Neural cell (in vitro differentiated cells): ENCODE data around the gene ZNF830. TPM values are rescaled to one million over a fixed set of nuclear protein-coding genes. Genes with fewer than 3 reads are reported as not detected.

Source experiments
- H2AFZ ChIP-seq: fragments of 200-600, 300-800 bp; sonication (generic), shearing (Covaris generic); 2 replicates; pipeline ENCODE4 v1.6.0; 2014; ENCODE audit warnings: low read depth, mild to moderate bottlenecking, antibody characterized with exemption, low read length, moderate library complexity
- H3F3A ChIP-seq: fragments of 200-600 bp; shearing (Covaris generic); 2 replicates; pipeline ENCODE4 v1.6.1; 2016; ENCODE audit warnings: mild to moderate bottlenecking, moderate library complexity, mixed read lengths, antibody characterized with exemption, low read length; ENCODE audit not compliant: insufficient read depth, poor library complexity, severe bottlenecking
- H3K27ac ChIP-seq: fragments of 200-600, 300-800 bp; sonication (generic), shearing (Covaris generic); 2 replicates; pipeline ENCODE4 v1.5.1; 2014; ENCODE audit warnings: mild to moderate bottlenecking, low read length, moderate library complexity
- H3K27me3 ChIP-seq: fragments of 300-800, 200-600 bp; sonication (generic), shearing (Covaris generic); 2 replicates; pipeline ENCODE4 v1.6.0; 2014; ENCODE audit warnings: mild to moderate bottlenecking, low read depth, low read length, moderate library complexity; ENCODE audit not compliant: insufficient read depth
- H3K36me3 ChIP-seq: fragments of 300-800, 200-600 bp; sonication (generic), shearing (Covaris generic); 2 replicates; pipeline ENCODE4 v1.5.1; 2014; ENCODE audit warnings: mild to moderate bottlenecking, antibody characterized with exemption, low read length, moderate library complexity; ENCODE audit not compliant: insufficient read depth
- H3K4me2 ChIP-seq: fragments of 300-800, 200-600 bp; sonication (generic), shearing (Covaris generic); 2 replicates; pipeline ENCODE4 v1.6.0; 2014; ENCODE audit warnings: mild to moderate bottlenecking, low read length
- H3K4me3 ChIP-seq: fragments of 300-800, 200-600 bp; sonication (generic), shearing (Covaris generic); 2 replicates; pipeline ENCODE4 v1.5.1; 2014; ENCODE audit warnings: mild to moderate bottlenecking, low read length, moderate library complexity
- H3K79me2 ChIP-seq: fragments of 200-600 bp; shearing (Covaris generic); replicated peaks from 2 replicates; pipeline ENCODE4 v1.6.0; 2014; ENCODE audit warnings: mild to moderate bottlenecking, low read length, moderate library complexity; ENCODE audit not compliant: insufficient read depth
- H3K9ac ChIP-seq: fragments of 300-800, 200-600 bp; sonication (generic), shearing (Covaris generic); 2 replicates; pipeline ENCODE4 v1.6.1; 2016; ENCODE audit warnings: mild to moderate bottlenecking, low read length, mixed read lengths
- H3K9me2 ChIP-seq: fragments of 200-600 bp; shearing (Covaris generic); 2 replicates; pipeline ENCODE4 v1.6.1; 2016; ENCODE audit warnings: mild to moderate bottlenecking, low read length, mixed read lengths; ENCODE audit not compliant: insufficient read depth
- H3K9me3 ChIP-seq: fragments of 200-600, 300-800 bp; sonication (generic), shearing (Covaris generic); 2 replicates; pipeline ENCODE4 v1.6.1; 2016; ENCODE audit warnings: mild to moderate bottlenecking, mixed run types, low read length, moderate library complexity, mixed read lengths
- H4K20me1 ChIP-seq: fragments of 200-600 bp; shearing (Covaris generic); 2 replicates; pipeline ENCODE4 v1.6.1; 2016; ENCODE audit warnings: mild to moderate bottlenecking, mixed run types; ENCODE audit not compliant: insufficient read depth
- EP300 ChIP-seq: fragments of 450-650 bp; conservative IDR thresholded peaks from 2 replicates; pipeline ENCODE4 v1.6.1; 2014; ENCODE audit warnings: antibody characterized with exemption, mild to moderate bottlenecking, moderate library complexity; ENCODE audit not compliant: poor library complexity, severe bottlenecking
- EZH2 ChIP-seq: fragments of 200-600, 300-800 bp; shearing (Covaris generic), sonication (generic); IDR thresholded peaks from 2 replicates; pipeline ENCODE4 v1.6.1; 2014; ENCODE audit warnings: antibody characterized with exemption, low read length, borderline replicate concordance, mild to moderate bottlenecking; ENCODE audit not compliant: insufficient read depth, poor library complexity, severe bottlenecking
- MXI1 ChIP-seq: fragments of 450-650 bp; conservative IDR thresholded peaks from 2 replicates; pipeline ENCODE4 v1.6.1; 2014; ENCODE audit warnings: antibody characterized with exemption, mild to moderate bottlenecking; ENCODE audit not compliant: poor library complexity, severe bottlenecking
- POLR2AphosphoS5 ChIP-seq: IDR thresholded peaks from 2 replicates; pipeline ENCODE4 v1.6.1; 2012
- RAD21 ChIP-seq: fragments of 450-650 bp; conservative IDR thresholded peaks from 2 replicates; pipeline ENCODE4 v1.6.1; 2014; ENCODE audit warnings: antibody characterized with exemption, mild to moderate bottlenecking, moderate library complexity
- SMC3 ChIP-seq: fragments of 450-650 bp; conservative IDR thresholded peaks from 2 replicates; pipeline ENCODE4 v1.6.1; 2014; ENCODE audit warnings: antibody characterized with exemption, mild to moderate bottlenecking, moderate library complexity; ENCODE audit not compliant: poor library complexity
- TAF1 ChIP-seq: IDR thresholded peaks from 2 replicates; pipeline ENCODE4 v1.6.1; 2012; ENCODE audit warnings: low read depth
- polyA plus RNA-seq: library from polyadenylated mRNA; depleted of rRNA; stranded (reverse); fragments of >200 nt; gene quantifications from 2 replicates; pipeline ENCODE4 v1.2.3, GENCODE V29; 2014
- TF ChIP-seq, protein P1 (sequence below): fragments of 450-650 bp; IDR thresholded peaks from 2 replicates; pipeline ENCODE4 v1.5.1; 2014; ENCODE audit warnings: antibody characterized with exemption, mild to moderate bottlenecking, moderate library complexity; ENCODE audit not compliant: poor library complexity, severe bottlenecking
- TF ChIP-seq, protein P2 (sequence below): IDR thresholded peaks from 2 replicates; pipeline ENCODE4 v1.6.1; 2012; ENCODE audit warnings: borderline replicate concordance

Gene ZNF830
- polyA plus RNA-seq, 1 donor from 2014 or later: 14.7 TPM

DNA sequence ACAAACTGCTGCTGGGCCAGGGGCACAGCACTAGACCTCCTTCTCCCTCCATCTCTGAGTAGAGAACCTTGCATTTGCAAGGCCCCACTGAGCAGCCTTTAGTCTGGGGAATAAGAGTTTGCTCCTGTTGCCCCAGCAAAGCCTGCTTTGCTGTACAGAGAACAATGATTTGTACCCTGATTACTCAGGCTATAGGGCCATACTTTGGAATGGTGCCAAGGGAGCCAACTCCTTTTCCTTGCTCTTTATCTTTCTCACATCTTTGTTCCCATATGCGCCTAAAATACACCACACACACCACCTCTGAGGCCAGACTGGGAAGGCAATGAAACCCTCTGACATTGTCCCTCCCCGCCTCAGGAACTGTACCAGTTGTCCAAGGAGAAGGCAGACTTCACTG, 40.2 kb downstream of the ZNF830 start:
- no peak overlapping the region for H3K27ac ChIP-seq

DNA sequence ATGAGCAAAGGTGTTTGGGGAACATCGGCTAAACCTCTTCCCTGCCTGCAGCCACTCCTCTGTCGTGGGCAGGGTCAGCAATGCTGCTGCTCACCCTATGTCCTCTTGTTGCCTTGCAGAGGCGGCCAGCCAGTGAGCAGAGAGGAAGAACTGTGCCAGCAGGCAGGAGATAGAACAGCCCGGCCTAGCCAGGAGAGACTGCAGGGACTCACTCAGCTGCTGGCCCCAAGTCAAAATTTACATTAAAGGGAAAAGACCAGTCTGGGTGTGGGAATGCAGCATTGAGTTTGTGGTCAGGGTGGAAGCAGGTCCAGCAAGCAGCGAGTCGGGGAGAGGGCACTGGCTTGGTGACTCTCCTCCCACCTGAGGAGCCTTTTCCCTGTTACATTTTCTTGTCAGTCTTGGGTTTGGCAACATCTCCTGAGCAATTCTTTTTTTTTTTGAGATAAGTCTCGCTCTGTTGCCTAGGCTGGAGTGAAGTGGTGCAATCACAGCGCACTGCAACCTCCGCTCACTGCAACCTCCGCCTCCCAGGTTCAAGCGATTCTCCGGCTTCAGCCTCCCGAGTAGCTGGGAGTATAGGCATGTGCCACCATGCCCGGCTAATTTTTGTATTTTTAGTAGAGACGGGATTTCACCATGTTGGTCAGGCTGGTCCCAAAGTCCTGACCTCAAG, 41.7 kb downstream of the ZNF830 start:
- Histone ChIP-seq H3F3A (no peaks in the 10 kb centered on the region), H4K20me1 (no peaks in the 10 kb centered on the region), H3K9me3 (no peaks in the 10 kb centered on the region), H3K9me2 (no peaks in the 10 kb centered on the region), H3K4me3 (no peak overlapping the region), H3K36me3 (no peaks in the 10 kb centered on the region), H3K27me3 (no peaks in the 10 kb centered on the region), H3K9ac (no peak overlapping the region), H3K79me2 (no peaks in the 10 kb centered on the region), H3K4me2 (no peak overlapping the region), H2AFZ (no peak overlapping the region), H3K27ac (no peak overlapping the region)
- TF ChIP-seq EZH2 (no peak), TAF1 (no peak), EP300 (no peak), POLR2AphosphoS5 (no peak)
- TF ChIP-seq, protein P1, sequence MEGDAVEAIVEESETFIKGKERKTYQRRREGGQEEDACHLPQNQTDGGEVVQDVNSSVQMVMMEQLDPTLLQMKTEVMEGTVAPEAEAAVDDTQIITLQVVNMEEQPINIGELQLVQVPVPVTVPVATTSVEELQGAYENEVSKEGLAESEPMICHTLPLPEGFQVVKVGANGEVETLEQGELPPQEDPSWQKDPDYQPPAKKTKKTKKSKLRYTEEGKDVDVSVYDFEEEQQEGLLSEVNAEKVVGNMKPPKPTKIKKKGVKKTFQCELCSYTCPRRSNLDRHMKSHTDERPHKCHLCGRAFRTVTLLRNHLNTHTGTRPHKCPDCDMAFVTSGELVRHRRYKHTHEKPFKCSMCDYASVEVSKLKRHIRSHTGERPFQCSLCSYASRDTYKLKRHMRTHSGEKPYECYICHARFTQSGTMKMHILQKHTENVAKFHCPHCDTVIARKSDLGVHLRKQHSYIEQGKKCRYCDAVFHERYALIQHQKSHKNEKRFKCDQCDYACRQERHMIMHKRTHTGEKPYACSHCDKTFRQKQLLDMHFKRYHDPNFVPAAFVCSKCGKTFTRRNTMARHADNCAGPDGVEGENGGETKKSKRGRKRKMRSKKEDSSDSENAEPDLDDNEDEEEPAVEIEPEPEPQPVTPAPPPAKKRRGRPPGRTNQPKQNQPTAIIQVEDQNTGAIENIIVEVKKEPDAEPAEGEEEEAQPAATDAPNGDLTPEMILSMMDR: no peak

More for the DNA sequence above, 40.2 kb downstream of the ZNF830 start:
- TF ChIP-seq EZH2: no peak
- TF ChIP-seq, protein P2, sequence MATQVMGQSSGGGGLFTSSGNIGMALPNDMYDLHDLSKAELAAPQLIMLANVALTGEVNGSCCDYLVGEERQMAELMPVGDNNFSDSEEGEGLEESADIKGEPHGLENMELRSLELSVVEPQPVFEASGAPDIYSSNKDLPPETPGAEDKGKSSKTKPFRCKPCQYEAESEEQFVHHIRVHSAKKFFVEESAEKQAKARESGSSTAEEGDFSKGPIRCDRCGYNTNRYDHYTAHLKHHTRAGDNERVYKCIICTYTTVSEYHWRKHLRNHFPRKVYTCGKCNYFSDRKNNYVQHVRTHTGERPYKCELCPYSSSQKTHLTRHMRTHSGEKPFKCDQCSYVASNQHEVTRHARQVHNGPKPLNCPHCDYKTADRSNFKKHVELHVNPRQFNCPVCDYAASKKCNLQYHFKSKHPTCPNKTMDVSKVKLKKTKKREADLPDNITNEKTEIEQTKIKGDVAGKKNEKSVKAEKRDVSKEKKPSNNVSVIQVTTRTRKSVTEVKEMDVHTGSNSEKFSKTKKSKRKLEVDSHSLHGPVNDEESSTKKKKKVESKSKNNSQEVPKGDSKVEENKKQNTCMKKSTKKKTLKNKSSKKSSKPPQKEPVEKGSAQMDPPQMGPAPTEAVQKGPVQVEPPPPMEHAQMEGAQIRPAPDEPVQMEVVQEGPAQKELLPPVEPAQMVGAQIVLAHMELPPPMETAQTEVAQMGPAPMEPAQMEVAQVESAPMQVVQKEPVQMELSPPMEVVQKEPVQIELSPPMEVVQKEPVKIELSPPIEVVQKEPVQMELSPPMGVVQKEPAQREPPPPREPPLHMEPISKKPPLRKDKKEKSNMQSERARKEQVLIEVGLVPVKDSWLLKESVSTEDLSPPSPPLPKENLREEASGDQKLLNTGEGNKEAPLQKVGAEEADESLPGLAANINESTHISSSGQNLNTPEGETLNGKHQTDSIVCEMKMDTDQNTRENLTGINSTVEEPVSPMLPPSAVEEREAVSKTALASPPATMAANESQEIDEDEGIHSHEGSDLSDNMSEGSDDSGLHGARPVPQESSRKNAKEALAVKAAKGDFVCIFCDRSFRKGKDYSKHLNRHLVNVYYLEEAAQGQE: no peak
- TF ChIP-seq, protein P1: no peak
- no peak for TF ChIP-seq EP300
- no peak for TF ChIP-seq TAF1
- TF ChIP-seq POLR2AphosphoS5: no peak
- no peak for TF ChIP-seq SMC3
- no peak for TF ChIP-seq MXI1
- no peak for TF ChIP-seq RAD21
- H3K4me2 ChIP-seq: no peak overlapping the region
- H2AFZ ChIP-seq: no peak overlapping the region
- no peaks in the 10 kb centered on the region for H3K9me3 ChIP-seq
- no peaks in the 10 kb centered on the region for H3K36me3 ChIP-seq
- no peaks in the 10 kb centered on the region for H4K20me1 ChIP-seq
- no peaks in the 10 kb centered on the region for H3K27me3 ChIP-seq
- no peak overlapping the region for H3K4me3 ChIP-seq
- no peaks in the 10 kb centered on the region for H3F3A ChIP-seq
- H3K79me2 ChIP-seq: no peaks in the 10 kb centered on the region
- no peaks in the 10 kb centered on the region for H3K9me2 ChIP-seq
- H3K9ac ChIP-seq: no peak overlapping the region
